Thyroid gland (tissue), 4 donors: ENCODE measurements around the gene TPCN2. TPM values are rescaled to one million over a fixed set of nuclear protein-coding genes. Genes with fewer than 3 reads are reported as not detected.
"Not testable (repeated sequence)": the region's sequence is repeated elsewhere in the genome, so short reads cannot be mapped to it uniquely, and the experiment has no call there.

Source experiments
- DNase-seq, 2 donors: peaks; one replicate each; pipeline ENCODE4 v3.0.0-alpha.2; 2019
- H3K27ac ChIP-seq, 3 donors: fragments of 200-600 bp; sonication (generic); 1 replicate in 2 of 3; 2 replicates in 1 of 3; pipeline ENCODE4 v1.5.1; 2016 to 2019; ENCODE audit warnings: mild to moderate bottlenecking in 1 of 3, moderate library complexity in 1 of 3
- H3K27me3 ChIP-seq: fragments of 200-600 bp; sonication (generic); one replicate; pipeline ENCODE4 v1.5.1; 2019
- H3K36me3 ChIP-seq, 2 donors: fragments of 200-600 bp; sonication (generic); one replicate each; pipeline ENCODE4 v1.5.1; 2016 to 2019
- H3K4me1 ChIP-seq, 2 donors: fragments of 200-600 bp; sonication (generic); one replicate each; pipeline ENCODE4 v1.5.1; 2017 to 2019
- H3K4me3 ChIP-seq, 3 donors: fragments of 200-600 bp; sonication (generic); replicated peaks in 1 of 3; 1 replicate in 2 of 3; 2 replicates in 1 of 3; pipeline ENCODE4 v1.5.1; 2016; ENCODE audit warnings: mild to moderate bottlenecking in 1 of 3
- H3K9me3 ChIP-seq: fragments of 200-600 bp; sonication (generic); one replicate; pipeline ENCODE4 v1.5.1; 2017
- CTCF ChIP-seq, 6 experiments: fragments of 200-600 bp in 3 of 6; fragments of 450-650 bp in 3 of 6; sonication (generic) in 3 of 6; IDR thresholded peaks; one replicate each; pipeline ENCODE4 v1.5.1; 2016 to 2019; ENCODE audit warnings: antibody characterized with exemption in 6 of 6, mild to moderate bottlenecking in 2 of 6, inconsistent platforms in 1 of 6, moderate library complexity in 1 of 6
- POLR2A ChIP-seq, 2 donors: fragments of 450-650 bp; IDR thresholded peaks; one replicate each; pipeline ENCODE4 v1.6.1; 2017; ENCODE audit warnings: antibody characterized with exemption in 2 of 2, mild to moderate bottlenecking in 2 of 2, moderate library complexity in 1 of 2
- WGBS, 2 donors: methylation state at CpG; one replicate each; pipeline ENCODE4 v1.1.5; 2017; 5-methylcytosine and 5-hydroxymethylcytosine counted together
- intact Hi-C: fragments of 100-400 bp; cut with DNase I; formaldehyde crosslinking; loops from one replicate; pipeline ENCODE4 v1.15.1; 2023
- total RNA-seq, 4 donors: library from RNA; depleted of rRNA; stranded (reverse); fragments of >200 nt; gene quantifications; one replicate each; pipeline ENCODE4 v1.2.3, GENCODE V29; 2016

Gene TPCN2
- total RNA-seq, 4 donors from 2014 or later = 10.5 to 30.4 (median 13.7) TPM

- Histone ChIP-seq H3K36me3 (no peaks in the 10 kb centered on the region), H3K4me1 (peaks cover 0 to 7% of the 10 kb centered on the region in 2 donors), H3K27me3 (no peaks in the 10 kb centered on the region), H3K4me3 (no peak overlapping the region), H3K27ac (no peak overlapping the region), H3K9me3 (no peaks in the 10 kb centered on the region)
- WGBS, 2 donors = 75% methylated on average over 7 of the region's 7 CpGs
- TF ChIP-seq CTCF (IDR thresholded peaks at IDR 0.05) = no peak
- TF ChIP-seq POLR2A (IDR thresholded peaks at IDR 0.05) = no peak
- intact Hi-C loops = no loop called here
- no peak for DNase-seq
Observed at GRCh38 chr11:69144316-69145049, 95.8 kb downstream of the TPCN2 start.

- H3K9me3 ChIP-seq = no peaks in the 10 kb centered on the region
- no peaks in the 10 kb centered on the region for H3K36me3 ChIP-seq
- DNase-seq = no peak
- WGBS, 2 donors = 77 to 78% methylated on average over 4 of the region's 4 CpGs
- TF ChIP-seq POLR2A (IDR thresholded peaks at IDR 0.05) (no peak), CTCF (IDR thresholded peaks at IDR 0.05) (no peak)
- peaks cover 0 to 7% of the 10 kb centered on the region in 2 donors for H3K4me1 ChIP-seq
- H3K27ac ChIP-seq = no peak overlapping the region
- H3K4me3 ChIP-seq = no peak overlapping the region
- no peaks in the 10 kb centered on the region for H3K27me3 ChIP-seq
- intact Hi-C loops = no loop called here
Observed at GRCh38 chr11:69145050-69145380, 96.3 kb downstream of the TPCN2 start.

- 94 to 97% methylated on average over 13 of the region's 13 CpGs for WGBS, 2 donors
- Histone ChIP-seq H3K36me3 (no peaks in the 10 kb centered on the region), H3K4me3 (no peak overlapping the region), H3K27ac (no peak overlapping the region), H3K9me3 (no peaks in the 10 kb centered on the region), H3K27me3 (no peaks in the 10 kb centered on the region), H3K4me1 (no peaks in the 10 kb centered on the region)
- TF ChIP-seq POLR2A (IDR thresholded peaks at IDR 0.05) (no peak), CTCF (IDR thresholded peaks at IDR 0.05) (no peak)
- DNase-seq = no peak
- intact Hi-C loops = no loop called here
Observed at GRCh38 chr11:69148377-69148762, 99.6 kb downstream of the TPCN2 start.

- H3K27me3 ChIP-seq = no peaks in the 10 kb centered on the region
- no peak for TF ChIP-seq CTCF (IDR thresholded peaks at IDR 0.05)
- no peak for DNase-seq
- H3K4me1 ChIP-seq = no peaks in the 10 kb centered on the region
- H3K4me3 ChIP-seq = no peak overlapping the region
- H3K27ac ChIP-seq = no peak overlapping the region
- H3K9me3 ChIP-seq = no peaks in the 10 kb centered on the region
- WGBS, 2 donors = 90 to 92% methylated on average over 8 to 9 of the region's 9 CpGs
- H3K36me3 ChIP-seq = no peaks in the 10 kb centered on the region
- intact Hi-C loops = no loop called here
Observed at GRCh38 chr11:69148806-69149205, 100.1 kb downstream of the TPCN2 start.

GRCh38 chr11:69149338-69150045 lies 100.8 kb downstream of the TPCN2 start:
- H3K27ac ChIP-seq, H3K9me3 ChIP-seq, H3K36me3 ChIP-seq, H3K4me1 ChIP-seq, DNase-seq, intact Hi-C loops, H3K27me3 ChIP-seq, H3K4me3 ChIP-seq: not testable (repeated sequence)
- WGBS, 2 donors = 92 to 93% methylated on average over 11 of the region's 11 CpGs
